ENCODE measurements around the gene SPDYE5. TPM values are rescaled to one million over a fixed set of nuclear protein-coding genes. Genes with fewer than 3 reads are reported as not detected.
"Not testable (repeated sequence)": the region's sequence is repeated elsewhere in the genome, so short reads cannot be mapped to it uniquely, and the experiment has no call there.

The SPDYE5 gene
- total and polyA plus RNA-seq, 10 donors, result 0.03 to 0.26 (median 0.14) TPM; not detected in 7

DNA sequence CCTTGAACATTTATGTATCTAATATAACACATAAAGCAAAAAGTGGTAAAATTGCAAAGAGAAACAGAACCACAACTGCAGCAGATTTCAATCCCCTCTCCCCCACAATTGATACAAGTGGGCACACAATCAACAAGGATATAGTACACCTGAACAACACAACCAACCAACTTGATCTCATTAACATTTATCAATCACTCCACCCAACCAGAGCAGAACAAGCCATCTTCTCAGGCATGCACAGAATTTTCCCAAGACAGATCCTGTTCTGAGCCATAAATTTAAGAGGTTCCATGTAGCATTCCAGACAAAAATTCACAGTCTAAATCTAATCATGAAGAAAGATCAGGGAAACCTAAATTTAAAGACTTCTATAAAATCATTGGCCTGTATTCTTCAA is 11.8 kb upstream of the SPDYE5 start:
- H3K9me3 ChIP-seq; H3K27me3 ChIP-seq (replicated peaks in 1 of 7); H3K4me3 ChIP-seq; H3K27ac ChIP-seq; DNase-seq; intact Hi-C loops (cut with DNase I; ENCODE audit: low total_unique reads): not testable (repeated sequence)
- peaks cover 0 to 17% (median 0%) of the 10 kb centered on the region in 6 donors for H3K4me1 ChIP-seq
- peaks cover 0 to 24% (median 3%) of the 10 kb centered on the region in 6 donors for H3K36me3 ChIP-seq

DNA sequence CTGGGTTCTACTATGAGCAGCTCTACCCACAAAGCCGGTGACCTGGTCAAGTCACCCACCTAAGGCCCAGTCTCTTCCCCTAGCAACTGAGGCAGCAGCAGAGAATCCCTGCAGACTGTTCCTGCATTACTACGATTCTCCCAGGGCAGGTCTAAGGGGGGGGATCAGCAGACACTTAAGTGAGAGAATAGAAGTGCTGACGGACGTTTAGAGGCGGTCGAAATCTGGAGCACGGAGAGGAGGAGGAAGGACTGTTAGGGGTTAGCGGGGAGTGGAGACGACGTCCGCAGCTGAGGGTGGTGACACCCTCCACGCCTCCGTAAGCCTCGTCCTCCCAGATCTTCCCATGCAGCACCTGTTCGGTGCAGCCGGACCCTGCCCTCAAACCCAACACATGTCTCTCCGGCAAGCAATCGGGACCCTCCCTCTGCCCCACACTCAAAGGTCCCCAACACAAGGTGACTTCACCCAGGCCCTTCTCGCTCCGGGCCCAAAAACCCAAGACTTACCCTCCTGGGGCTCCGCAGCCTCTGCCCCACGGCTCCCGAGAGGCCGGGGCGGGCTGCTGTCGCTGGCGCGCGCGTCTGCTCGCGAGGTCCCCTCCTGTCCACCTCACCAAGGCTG is 6.7 kb upstream of the SPDYE5 start:
- H3K9me3 ChIP-seq; H3K27me3 ChIP-seq (replicated peaks in 1 of 7); intact Hi-C loops (cut with DNase I; ENCODE audit: low total_unique reads): not testable (repeated sequence)
- Histone ChIP-seq H3K27ac (peak overlapping the region in 7 of 8 donors; percentile 81 to 91 (median 88)), H3K4me3 (peak overlapping the region; percentile 64 to 91 (median 78)), H3K36me3 (peaks cover 0 to 19% (median 3%) of the 10 kb centered on the region in 6 donors), H3K4me1 (peaks cover 0 to 24% (median 2%) of the 10 kb centered on the region in 6 donors)
- WGBS, 5 donors, result 1 to 5% (median 2%) methylated on average over 13 to 28 of the region's 32 CpGs
- peak; percentile 76 for DNase-seq

DNA sequence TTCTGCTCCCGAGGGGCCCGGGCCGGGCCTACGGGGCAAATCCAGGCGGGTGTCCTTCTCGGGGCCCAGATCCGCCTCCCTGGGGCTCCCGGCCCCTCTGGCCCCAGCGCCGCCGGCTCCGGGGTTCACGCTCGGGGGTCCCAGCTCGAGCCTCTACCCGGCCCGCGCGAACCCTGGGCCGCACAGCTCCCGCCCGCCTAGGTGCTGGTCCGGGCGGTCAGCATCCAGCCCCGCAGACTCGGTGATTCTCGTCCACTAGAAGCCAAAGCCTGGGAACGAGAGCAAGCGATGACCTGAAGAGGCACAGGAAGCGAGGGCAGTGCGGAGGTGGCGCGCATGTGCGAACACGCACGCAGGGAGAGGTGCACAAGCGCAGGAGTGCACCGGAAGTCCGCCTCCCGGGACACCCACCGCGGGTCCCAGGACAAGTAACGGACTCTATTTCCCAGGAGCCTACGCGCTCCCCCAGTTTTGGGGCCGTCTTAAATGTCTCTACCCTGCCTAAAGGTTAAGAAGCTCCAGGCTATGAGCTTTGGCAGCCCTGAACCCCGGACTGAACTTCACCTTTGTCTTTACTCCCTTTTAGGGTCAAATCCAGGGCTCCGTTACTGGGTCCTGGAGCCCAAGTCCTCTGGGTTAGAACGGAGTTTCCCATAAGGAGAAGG is 6.0 kb upstream of the SPDYE5 start, which contains the start of gene POM121C:
TSS of gene POM121C (minus strand) at position 321 of the 665 bp plus-strand sequence. CDS start 44,803 bp downstream, outside the sequence.
- intact Hi-C loops (cut with DNase I; ENCODE audit: low total_unique reads); H3K9me3 ChIP-seq; H3K27me3 ChIP-seq (replicated peaks in 1 of 7): not testable (repeated sequence)
- peaks cover 0 to 19% (median 3%) of the 10 kb centered on the region in 6 donors for H3K36me3 ChIP-seq
- DNase-seq, result peak; percentile 98
- H3K4me1 ChIP-seq, result peaks cover 0 to 24% (median 2%) of the 10 kb centered on the region in 6 donors
- peak; percentile 92 to 93 (median 92) for TF ChIP-seq POLR2AphosphoS5 (IDR thresholded peaks at IDR 0.05)
- 1% methylated on average over 27 to 49 of the region's 49 CpGs for WGBS, 5 donors
- H3K27ac ChIP-seq, result peak within 1 kb of the TSS; percentile 38 to 91 (median 88)
- H3K4me3 ChIP-seq, result peak within 1 kb of the TSS; percentile 64 to 91 (median 78)

DNA sequence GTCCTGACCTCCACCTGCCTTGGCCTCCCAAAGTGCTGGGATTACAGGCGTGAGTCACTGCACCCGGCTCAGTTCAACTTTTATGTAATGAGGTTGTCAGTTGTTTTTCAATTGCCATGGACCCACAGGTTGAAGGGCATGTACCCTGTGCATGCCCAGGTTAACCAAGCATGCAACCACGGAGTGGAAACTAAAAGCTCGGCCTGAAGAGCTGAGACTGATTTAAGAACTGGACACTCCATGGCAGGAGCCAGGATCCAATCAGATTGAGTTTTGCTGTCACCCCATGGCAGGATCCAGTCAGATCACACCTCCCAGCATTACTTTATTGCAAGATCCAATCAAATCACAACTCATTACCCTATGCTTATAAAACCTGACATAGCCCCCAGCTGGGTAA is 16.9 kb downstream of the SPDYE5 start:
- intact Hi-C loops (cut with DNase I; ENCODE audit: low total_unique reads); H3K9me3 ChIP-seq; H3K27ac ChIP-seq; H3K27me3 ChIP-seq (replicated peaks in 1 of 7); H3K4me3 ChIP-seq; H3K4me1 ChIP-seq; DNase-seq: not testable (repeated sequence)
- WGBS, 5 donors, result 57 to 89% (median 86%) methylated on average over 2 of the region's 4 CpGs; no CpG with 5 or more reads in 2 of the 5 donors
- peaks cover 0 to 56% (median 0%) of the 10 kb centered on the region in 6 donors for H3K36me3 ChIP-seq

DNA sequence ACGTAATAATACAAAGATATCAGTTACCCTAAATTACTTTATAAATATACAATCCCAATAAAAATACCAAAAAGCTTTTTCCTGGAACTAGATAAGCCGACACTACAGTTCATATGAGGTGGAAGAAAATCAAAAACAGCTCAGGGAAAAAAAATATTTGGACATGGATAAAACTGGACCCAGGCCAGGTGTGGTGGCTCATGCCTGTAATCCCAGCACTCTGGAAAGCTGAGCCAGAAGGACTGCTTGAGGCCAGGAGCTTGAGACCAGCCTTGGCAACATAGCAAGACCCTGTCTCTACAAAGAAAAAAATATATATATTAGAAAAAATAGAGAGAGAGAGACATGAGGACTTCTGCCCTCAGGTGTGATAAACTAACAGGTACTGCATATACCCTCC is 26.7 kb downstream of the SPDYE5 start:
- H3K36me3 ChIP-seq, result peaks cover 0 to 83% (median 32%) of the 10 kb centered on the region in 6 donors
- DNase-seq; intact Hi-C loops (cut with DNase I; ENCODE audit: low total_unique reads): not testable (repeated sequence)

DNA sequence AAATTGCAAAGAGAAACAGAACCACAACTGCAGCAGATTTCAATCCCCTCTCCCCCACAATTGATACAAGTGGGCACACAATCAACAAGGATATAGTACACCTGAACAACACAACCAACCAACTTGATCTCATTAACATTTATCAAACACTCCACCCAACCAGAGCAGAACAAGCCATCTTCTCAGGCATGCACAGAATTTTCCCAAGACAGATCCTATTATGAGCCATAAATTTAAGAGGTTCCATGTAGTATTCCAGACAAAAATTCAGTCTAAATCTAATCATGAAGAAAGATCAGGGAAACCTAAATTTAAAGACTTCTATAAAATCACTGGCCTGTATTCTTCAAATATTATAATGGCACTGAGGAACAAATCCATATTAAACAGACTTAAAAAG is 29.6 kb downstream of the SPDYE5 start:
- H3K9me3 ChIP-seq, result peaks cover 0 to 19% (median 15%) of the 10 kb centered on the region in 8 donors
- H3K27me3 ChIP-seq (replicated peaks in 1 of 7); intact Hi-C loops (cut with DNase I; ENCODE audit: low total_unique reads); H3K4me3 ChIP-seq; DNase-seq; H3K27ac ChIP-seq: not testable (repeated sequence)
- peaks cover 3 to 32% (median 12%) of the 10 kb centered on the region in 6 donors for H3K4me1 ChIP-seq
- H3K36me3 ChIP-seq, result peaks cover 0 to 85% (median 38%) of the 10 kb centered on the region in 6 donors

More for the DNA sequence above, 26.7 kb downstream of the SPDYE5 start:
- H3K4me3 ChIP-seq; H3K27ac ChIP-seq; H3K27me3 ChIP-seq (replicated peaks in 1 of 7); H3K4me1 ChIP-seq: not testable (repeated sequence)
- WGBS, 5 donors, result 92 to 98% (median 96%) methylated on average over 2 of the region's 2 CpGs
- peaks cover 0 to 19% (median 15%) of the 10 kb centered on the region in 8 donors for H3K9me3 ChIP-seq

DNA sequence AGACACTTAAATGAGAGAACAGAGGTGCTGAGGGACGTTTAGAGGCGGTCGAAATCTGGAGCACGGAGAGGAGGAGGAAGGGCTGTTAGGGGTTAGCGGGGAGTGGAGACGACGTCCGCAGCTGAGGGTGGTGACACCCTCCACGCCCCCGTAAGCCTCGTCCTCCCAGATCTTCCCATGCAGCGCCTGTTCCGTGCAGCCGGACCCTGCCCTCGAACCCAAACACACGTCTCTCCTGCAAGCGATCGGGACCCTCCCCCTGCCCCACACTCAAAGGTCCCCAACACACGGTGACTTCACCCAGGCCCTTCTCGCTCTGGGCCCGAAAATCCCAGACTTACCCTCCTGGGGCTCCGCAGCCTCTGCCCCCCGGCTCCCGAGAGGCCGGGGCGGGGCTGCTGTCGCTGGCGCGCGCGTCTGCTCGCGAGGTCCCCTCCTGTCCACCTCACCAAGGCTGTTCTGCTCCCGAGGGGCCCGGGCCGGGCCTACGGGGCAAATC is 35.2 kb downstream of the SPDYE5 start:
- H3K9me3 ChIP-seq; DNase-seq; intact Hi-C loops (cut with DNase I; ENCODE audit: low total_unique reads); H3K27me3 ChIP-seq (replicated peaks in 1 of 7): not testable (repeated sequence)
- WGBS, 5 donors, result 0 to 1% (median 0%) methylated on average over 14 to 37 of the region's 37 CpGs
- Histone ChIP-seq H3K36me3 (peaks cover 0 to 38% (median 24%) of the 10 kb centered on the region in 6 donors), H3K27ac (peak overlapping the region; percentile 67 to 91 (median 90)), H3K4me3 (peak overlapping the region; percentile 83 to 96 (median 88)), H3K4me1 (peaks cover 7 to 48% (median 24%) of the 10 kb centered on the region in 6 donors)

All from spleen (tissue), 11 donors.